GM21737 (cell line): ENCODE data around the gene SORBS2.

Experiments used
- ATAC-seq: cut with Tn5 transposase; IDR thresholded peaks from one replicate; pipeline ENCODE4 v1.9.1; 2021; ENCODE audit warnings: mild to moderate bottlenecking, moderate library complexity; ENCODE audit not compliant: unreplicated experiment

SORBS2 gene

GRCh38 chr4:185740471-185740873 lies 71.5 kb downstream of the SORBS2 start:
- no peak for ATAC-seq

DNA sequence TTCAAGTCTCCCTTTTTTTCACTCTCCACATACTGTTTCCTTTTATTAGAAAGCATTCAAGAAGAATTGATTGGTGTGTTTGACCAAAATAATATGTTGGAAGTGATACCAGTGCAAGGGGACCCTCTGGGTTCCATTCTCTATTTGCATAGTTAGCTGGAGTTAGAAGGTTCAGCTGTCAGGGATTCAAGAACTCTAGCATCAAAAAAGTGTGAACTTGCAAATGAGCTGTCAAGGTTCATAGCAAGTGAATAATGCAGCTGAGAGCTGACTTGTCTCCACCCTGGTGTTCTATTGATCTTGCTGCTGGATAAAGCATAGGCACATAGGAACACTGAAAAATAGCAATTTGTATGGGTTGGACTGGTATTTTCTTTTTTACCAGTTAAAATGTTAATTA lies 73.2 kb downstream of the SORBS2 start:
- no peak for ATAC-seq

GRCh38 chr4:185738038-185738552 lies 73.9 kb downstream of the SORBS2 start:
- no peak for ATAC-seq

DNA sequence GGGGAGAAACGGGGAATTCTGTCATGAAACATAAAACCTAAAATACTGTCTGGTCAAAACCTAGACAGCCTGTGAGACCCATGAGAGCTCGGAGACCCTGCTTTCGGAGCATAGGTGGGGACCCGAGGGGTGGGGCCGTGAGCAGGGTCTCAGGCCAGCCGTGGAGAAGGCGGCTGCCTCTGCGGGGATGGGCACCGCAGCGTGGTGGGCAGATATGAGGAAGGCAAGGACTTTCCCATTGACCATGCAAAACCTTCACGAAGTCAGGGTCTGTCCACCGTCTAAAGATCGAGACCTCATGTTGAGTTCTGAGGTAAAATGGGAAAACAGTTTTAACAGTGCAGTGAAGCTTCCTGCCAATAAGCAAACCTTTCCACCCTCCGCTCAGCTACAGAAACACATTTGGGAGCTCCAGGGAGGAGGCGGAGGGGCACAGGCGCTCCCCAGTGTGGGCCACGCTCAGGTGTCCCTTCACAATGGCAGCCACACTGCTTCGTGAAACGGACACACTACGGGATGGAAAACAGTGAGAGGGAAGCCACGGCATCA lies 74.4 kb downstream of the SORBS2 start:
- no peak for ATAC-seq

DNA sequence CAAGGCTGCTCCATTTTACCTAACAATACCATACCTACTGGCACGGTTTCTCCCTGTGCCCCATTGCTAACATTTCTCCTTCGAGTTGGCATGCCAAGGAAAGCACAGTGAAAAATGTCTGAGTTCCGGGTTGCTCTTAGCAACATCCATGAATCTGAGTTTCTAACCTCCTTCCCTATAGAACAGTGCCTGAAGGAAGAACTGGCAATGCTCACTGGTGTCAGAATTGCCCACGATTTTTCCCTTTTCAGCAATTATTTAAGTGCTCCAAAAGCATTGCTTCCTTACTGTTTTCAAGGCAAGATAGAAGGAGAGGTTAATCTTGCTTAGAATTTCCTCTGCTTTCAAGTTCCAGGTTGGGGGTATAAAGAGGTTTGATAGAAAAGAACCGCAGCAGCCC lies 75.1 kb downstream of the SORBS2 start:
- ATAC-seq = no peak

DNA sequence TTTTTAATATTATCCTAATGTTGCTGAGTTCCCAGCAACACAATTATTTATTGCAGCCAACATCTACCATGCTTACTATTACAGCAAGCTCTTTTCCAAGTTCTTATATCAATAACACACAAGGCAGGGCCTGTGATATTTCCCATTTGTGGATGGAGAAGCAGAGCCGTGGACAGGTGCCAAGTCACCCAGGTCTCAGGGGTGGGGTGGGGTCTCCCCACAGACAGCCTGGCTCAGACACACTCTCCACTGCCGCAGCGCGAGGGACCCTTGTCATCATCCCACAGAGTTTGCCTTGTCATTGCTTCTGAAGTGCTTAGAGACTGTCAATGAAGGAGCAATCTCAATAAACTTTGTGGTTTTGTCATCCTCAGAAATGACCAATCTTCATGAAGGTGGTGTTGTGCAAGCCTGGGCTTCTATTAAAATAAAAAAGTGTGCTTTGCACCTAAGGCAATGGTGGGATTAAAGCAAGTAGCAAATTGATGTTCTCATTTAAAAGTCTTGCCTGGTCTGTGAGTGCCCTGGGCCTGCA lies 76.1 kb downstream of the SORBS2 start:
- no peak for ATAC-seq

DNA sequence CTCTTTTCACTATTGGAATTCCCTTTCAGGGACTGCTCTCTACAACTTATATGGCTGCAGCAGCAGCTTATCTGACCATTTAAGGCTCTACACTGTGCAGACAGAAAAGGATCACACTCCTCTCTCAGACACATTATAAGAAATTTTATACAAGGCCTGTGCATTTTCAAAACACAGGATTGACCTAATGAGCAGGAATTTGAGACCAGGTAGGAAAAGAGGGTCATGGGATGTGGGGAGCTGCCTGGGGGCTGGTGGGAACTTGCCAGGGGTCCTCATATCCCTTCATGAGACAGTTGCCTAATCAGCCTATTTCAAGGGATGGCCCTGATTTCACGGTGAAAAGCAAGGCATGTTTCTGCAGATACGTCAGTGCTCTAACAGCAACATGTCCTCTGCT lies 77.1 kb downstream of the SORBS2 start:
- no peak for ATAC-seq

- ATAC-seq = peak; percentile 54
Observed at GRCh38 chr4:185734214-185734613, 77.8 kb downstream of the SORBS2 start.

DNA sequence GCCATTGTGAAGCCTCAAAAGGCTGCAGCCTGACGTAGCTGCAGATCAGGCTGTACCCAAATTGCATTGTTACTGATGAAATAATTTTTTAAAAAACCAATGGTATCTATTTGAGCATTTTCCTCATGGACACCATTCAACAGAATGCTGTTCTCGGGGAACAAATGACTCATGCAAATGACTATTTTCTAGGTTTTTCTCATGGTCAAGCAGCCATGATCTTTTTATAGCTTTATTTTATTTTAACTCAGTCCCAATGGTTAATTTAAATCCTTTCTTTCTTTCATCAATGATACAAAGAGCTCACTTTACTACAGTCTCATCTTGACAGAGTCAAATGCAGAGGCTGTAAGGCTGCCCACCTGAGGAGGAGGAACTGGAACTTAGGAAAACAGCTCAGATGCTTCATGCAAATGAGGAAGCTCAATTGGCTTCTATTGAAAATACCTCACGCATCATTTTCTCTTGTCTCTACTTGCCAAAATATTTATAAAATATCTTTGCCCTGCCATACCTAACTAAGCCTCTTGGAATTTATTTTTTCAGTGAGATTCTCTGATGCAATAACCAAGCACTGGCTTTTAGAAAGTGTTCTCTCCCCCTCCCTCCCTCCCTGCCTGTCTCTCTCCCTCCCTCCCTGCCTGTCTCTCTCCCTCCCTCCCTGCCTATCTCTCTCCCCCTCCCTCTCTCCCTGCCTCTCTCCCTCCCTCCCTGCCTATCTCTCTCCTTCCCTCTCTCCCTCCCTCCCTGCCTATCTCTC lies 81.0 kb downstream of the SORBS2 start:
- no peak for ATAC-seq

- peak; percentile 53 for ATAC-seq
Observed at GRCh38 chr4:185730387-185730786, 81.6 kb downstream of the SORBS2 start.

GRCh38 chr4:185729391-185729804 lies 82.6 kb downstream of the SORBS2 start:
- no peak for ATAC-seq

GRCh38 chr4:185728893-185729292 lies 83.1 kb downstream of the SORBS2 start:
- no peak for ATAC-seq

DNA sequence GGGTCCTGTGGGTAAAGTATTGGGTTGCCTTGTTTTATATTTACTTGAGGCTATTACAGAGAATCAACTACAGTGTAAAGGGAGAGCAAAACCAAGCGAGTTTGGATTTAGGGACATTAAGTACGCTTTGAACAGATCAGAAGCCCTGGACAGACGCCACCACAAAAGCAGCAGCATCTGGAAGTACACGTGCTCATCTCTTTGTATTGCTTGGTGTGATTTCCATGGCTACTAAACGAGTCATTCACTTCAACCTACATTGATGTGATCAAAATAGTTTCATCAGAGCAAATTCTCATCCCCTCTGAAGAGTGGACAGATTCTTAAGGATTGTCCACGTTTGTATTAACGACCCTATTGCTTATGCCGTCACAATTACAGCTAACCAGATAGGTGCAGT lies 85.1 kb downstream of the SORBS2 start:
- no peak for ATAC-seq

GRCh38 chr4:185723631-185724260 lies 88.2 kb downstream of the SORBS2 start:
- no peak for ATAC-seq

- ATAC-seq = no peak
Observed at GRCh38 chr4:185722029-185722316, 90.0 kb downstream of the SORBS2 start.

DNA sequence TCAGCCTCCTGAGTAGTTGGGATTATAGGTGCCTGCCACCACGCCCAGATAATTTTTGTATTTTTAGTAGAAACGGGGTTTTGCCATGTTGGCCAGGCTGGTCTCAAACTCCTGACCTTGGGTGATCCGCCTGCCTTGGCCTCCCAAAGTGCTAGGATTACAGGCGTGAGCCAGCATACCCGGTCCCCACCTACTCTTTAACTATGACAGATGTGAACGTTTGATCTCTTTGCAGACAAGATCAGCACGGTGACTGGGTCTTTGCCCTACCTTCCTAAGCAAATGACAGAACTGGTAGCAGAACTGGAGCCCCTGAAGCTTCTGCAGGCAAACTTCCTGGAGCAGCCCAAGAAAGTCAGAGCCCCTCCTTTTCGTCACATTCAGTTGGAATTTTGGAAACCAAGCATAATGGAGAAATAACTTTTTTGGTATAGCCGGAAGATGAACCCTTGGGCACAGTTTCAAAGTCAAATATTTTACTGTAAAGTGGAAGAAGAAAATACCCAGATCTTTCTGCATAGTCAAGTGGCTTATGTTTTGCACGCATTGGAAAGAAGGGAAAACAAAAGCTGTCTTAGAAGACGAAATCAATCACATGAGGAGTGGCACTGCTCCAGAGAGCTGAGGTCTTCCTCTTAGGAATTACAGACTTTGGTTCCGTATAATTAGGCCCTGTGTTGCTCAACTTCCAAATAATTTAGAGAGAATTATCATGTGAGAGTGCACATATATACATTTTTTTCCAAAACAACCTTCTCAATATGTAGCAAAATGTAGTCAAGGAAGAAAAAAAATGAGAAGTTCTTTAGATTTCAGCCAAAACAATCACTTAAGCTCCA lies 90.6 kb downstream of the SORBS2 start:
- ATAC-seq = no peak

- no peak for ATAC-seq
Observed at GRCh38 chr4:185719500-185719858, 92.5 kb downstream of the SORBS2 start.

DNA sequence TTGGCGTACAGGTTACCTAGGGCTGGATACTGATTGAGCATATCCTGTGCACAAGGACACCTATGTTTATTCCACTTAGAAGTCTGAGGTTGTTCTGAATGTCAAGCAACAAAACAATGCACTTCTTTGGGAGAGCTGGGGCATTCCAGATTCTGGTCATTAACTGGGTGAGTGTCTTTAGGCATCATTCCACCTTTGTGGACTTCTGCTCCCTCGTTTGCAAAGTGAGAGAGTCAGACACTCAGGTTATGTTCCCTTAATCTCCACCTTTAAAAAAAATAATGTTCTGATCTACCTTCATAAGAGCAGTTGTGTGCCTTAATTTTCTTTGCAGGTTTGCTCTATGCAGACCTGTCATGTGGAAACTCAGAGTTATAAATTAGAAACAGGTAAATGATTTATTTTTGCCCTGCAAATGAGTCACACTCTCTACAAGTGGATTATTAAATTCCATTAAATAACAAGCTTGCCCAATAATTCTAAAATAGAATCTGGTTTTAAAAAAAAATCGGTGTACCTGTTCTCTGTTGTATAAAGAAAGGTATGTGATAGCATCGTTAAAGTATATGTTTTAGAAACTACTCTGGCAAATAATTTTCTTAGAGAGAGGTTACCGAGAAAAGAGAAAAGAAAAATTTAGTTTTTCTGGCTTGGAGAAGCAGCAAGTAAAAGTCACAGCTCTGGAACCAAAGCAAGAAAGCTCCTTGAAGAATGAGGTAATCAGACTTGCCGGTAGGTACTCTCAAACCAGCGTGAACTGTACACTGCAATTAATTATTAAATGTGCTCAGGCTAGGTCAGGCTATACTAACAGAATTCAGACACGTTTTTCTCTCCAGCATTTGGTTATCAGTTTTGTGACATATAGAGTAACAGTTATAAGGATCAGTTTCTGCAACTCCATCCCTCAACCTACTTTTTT lies 93.2 kb downstream of the SORBS2 start:
- ATAC-seq = no peak

- no peak for ATAC-seq
Observed at GRCh38 chr4:185717377-185717741, 94.6 kb downstream of the SORBS2 start.
